ENCODE data around the gene PICALM.

PICALM gene

DNA sequence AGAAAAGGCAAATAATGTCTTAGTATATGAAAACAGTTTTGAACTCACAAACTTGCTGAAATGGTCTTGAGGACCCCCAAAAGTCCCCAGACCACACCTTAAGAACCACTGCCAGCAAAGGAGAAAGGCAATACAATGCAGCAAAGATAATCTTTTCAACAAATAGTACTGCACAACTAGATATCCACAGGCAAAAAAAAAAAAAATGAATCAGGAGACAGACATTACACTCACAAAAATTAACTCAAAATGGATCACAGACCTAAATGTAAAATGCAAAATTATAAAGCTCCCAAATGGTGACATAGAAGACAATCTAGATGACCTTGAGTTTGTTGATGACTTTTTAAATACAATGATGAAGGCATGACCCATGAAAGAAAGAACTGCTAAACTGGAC is 8.3 kb downstream of the PICALM start:
- ChIA-PET CTCF (interaction anchor here (4.3 kb wide), 1 partner anchor 19 kb away, joined by 20 read pairs; no protein-coding TSS in a partner anchor), POLR2A (interaction anchor here (0.6 to 0.7 kb wide), 2 partner anchors 9 to 27 kb away, joined by 3 read pairs; no protein-coding TSS in a partner anchor)
- TF ChIP-seq, protein P1, sequence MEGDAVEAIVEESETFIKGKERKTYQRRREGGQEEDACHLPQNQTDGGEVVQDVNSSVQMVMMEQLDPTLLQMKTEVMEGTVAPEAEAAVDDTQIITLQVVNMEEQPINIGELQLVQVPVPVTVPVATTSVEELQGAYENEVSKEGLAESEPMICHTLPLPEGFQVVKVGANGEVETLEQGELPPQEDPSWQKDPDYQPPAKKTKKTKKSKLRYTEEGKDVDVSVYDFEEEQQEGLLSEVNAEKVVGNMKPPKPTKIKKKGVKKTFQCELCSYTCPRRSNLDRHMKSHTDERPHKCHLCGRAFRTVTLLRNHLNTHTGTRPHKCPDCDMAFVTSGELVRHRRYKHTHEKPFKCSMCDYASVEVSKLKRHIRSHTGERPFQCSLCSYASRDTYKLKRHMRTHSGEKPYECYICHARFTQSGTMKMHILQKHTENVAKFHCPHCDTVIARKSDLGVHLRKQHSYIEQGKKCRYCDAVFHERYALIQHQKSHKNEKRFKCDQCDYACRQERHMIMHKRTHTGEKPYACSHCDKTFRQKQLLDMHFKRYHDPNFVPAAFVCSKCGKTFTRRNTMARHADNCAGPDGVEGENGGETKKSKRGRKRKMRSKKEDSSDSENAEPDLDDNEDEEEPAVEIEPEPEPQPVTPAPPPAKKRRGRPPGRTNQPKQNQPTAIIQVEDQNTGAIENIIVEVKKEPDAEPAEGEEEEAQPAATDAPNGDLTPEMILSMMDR (IDR thresholded peaks at IDR 0.05; ENCODE audit: insufficient read depth, low read length, missing control alignments): no peak
- no peak overlapping the region for H3K4me3 ChIP-seq (ENCODE audit: low read depth, low read length)
- DNase-seq (ENCODE audit: low read depth, low spot score): no peak

DNA sequence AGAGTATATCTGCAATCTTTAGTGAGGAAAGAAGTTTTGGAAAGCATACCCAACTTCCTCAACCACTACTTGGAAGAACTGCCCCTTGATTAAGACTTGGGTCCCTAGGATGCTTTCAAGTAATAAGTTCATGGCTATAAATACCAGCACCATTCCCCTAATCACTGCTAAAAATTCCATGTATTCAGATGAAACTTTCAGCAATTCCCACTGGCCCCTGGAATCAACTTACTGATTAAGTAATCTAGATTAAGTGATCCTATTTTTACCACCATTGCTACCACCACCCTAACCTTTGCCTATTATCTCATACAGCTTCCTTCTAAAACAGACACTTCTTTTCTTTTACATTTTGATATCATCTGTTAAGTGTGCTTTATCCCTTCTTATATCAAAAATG is 10.5 kb downstream of the PICALM start:
- CTCF ChIA-PET: interaction anchor here (0.9 to 4.3 kb wide), 5 partner anchors 10 to 204 kb away, joined by 3 to 20 read pairs (median 3); partner anchors contain the start of gene CCDC83
- POLR2A ChIA-PET: no interaction called here
- H3K4me3 ChIP-seq (ENCODE audit: low read depth, low read length): no peak overlapping the region

GRCh38 chr11:86056351-86056854 is 12.5 kb downstream of the PICALM start:
- ChIA-PET CTCF (no interaction called here), POLR2A (no interaction called here)
- no peak for DNase-seq (ENCODE audit: low read depth, low spot score)
- TF ChIP-seq, protein P1 (IDR thresholded peaks at IDR 0.05; ENCODE audit: insufficient read depth, low read length, missing control alignments): no peak
- no peak overlapping the region for H3K4me3 ChIP-seq (ENCODE audit: low read depth, low read length)

More for the DNA sequence above, 10.5 kb downstream of the PICALM start:
- TF ChIP-seq, protein P1 (IDR thresholded peaks at IDR 0.05; ENCODE audit: insufficient read depth, low read length, missing control alignments): no peak
- DNase-seq (ENCODE audit: low read depth, low spot score): no peak

DNA sequence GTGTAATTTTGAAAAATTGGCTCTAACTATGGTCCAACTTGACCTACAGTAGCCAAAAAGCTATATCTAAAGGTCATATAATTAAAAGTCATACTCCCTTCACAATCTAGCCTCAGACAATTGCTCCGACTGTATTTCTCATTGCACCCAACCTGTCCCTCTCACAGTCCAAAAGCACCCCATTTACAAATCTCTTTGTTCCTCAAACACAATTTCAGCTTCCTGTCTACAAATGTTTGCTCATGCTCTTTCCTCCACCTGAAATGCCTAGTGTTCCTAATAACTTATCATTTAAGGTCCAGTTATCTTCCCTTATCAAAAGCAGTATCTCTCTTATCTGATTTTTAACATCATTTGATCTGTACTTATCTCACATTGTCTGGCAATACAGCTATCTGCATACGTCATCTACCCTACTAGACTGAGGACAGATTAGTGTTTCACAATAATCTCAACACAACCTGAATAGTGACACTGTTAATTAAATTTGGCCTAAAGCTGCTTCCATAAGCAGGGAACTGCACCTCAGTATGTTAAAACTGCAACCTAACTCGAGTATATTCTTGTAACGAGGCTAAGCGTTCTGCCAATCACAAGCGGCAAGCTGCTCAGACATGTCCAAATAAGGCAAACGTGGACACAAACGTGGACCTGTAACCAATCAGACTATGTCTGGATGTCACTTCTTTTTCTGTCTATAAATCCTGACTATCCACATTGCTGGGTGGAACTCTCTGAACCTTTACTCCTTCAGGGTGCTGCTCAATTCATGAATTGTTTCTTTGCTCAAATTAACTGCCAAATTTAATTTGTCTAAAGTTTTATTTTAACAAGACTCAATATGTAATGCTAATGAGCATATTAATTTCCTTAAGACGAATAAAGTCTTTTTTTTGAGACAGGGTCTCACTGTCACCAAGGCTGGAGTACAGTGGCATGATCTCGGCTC is 15.9 kb downstream of the PICALM start:
- CTCF ChIA-PET: interaction anchor here (0.8 to 4.5 kb wide), 7 partner anchors 9 to 165 kb away, joined by 3 to 33 read pairs (median 7); no protein-coding TSS in a partner anchor
- no peak overlapping the region for H3K4me3 ChIP-seq (ENCODE audit: low read depth, low read length)
- TF ChIP-seq, protein P1 (IDR thresholded peaks at IDR 0.05; ENCODE audit: insufficient read depth, low read length, missing control alignments): no peak
- POLR2A ChIA-PET: interaction anchor here (1.6 kb wide), 1 partner anchor 121 kb away, joined by 7 read pairs; no protein-coding TSS in a partner anchor
- no peak for DNase-seq (ENCODE audit: low read depth, low spot score)

- ChIA-PET POLR2A (no interaction called here), CTCF (interaction anchor here (3.1 to 4.5 kb wide), 2 partner anchors 8 to 144 kb away, joined by 21 to 33 read pairs; no protein-coding TSS in a partner anchor)
- DNase-seq (ENCODE audit: low read depth, low spot score): no peak
- TF ChIP-seq, protein P1 (IDR thresholded peaks at IDR 0.05; ENCODE audit: insufficient read depth, low read length, missing control alignments): no peak
- H3K4me3 ChIP-seq (ENCODE audit: low read depth, low read length): no peak overlapping the region
These were observed 18.6 kb downstream of the PICALM start for GRCh38 chr11:86050196-86050709.

All from AG04449 (cell line).